ENCODE data around the gene TEX55.

DNA sequence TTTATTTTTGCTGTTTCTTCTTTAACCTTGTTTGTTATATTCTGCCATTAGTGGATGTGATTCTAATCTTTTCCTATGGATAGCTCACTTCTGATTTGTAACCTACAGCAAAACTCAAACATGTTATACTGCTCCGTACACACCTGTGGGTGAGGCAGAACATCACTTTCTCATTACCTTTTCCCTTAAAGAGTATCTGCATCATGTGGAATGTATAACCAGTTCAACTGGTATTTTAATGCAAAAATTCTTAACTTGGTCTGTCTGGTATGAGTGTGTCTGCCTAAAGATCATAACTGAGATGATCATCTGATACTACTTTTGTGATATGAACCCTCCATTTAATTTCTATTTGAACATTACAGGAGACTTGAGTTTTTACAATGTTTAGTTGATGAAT, 14.4 kb downstream of the TEX55 start:
- TF ChIP-seq, protein P1, sequence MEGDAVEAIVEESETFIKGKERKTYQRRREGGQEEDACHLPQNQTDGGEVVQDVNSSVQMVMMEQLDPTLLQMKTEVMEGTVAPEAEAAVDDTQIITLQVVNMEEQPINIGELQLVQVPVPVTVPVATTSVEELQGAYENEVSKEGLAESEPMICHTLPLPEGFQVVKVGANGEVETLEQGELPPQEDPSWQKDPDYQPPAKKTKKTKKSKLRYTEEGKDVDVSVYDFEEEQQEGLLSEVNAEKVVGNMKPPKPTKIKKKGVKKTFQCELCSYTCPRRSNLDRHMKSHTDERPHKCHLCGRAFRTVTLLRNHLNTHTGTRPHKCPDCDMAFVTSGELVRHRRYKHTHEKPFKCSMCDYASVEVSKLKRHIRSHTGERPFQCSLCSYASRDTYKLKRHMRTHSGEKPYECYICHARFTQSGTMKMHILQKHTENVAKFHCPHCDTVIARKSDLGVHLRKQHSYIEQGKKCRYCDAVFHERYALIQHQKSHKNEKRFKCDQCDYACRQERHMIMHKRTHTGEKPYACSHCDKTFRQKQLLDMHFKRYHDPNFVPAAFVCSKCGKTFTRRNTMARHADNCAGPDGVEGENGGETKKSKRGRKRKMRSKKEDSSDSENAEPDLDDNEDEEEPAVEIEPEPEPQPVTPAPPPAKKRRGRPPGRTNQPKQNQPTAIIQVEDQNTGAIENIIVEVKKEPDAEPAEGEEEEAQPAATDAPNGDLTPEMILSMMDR (IDR thresholded peaks at IDR 0.05; ENCODE audit: insufficient read depth, low read length): no peak
- TF ChIP-seq, protein P2, sequence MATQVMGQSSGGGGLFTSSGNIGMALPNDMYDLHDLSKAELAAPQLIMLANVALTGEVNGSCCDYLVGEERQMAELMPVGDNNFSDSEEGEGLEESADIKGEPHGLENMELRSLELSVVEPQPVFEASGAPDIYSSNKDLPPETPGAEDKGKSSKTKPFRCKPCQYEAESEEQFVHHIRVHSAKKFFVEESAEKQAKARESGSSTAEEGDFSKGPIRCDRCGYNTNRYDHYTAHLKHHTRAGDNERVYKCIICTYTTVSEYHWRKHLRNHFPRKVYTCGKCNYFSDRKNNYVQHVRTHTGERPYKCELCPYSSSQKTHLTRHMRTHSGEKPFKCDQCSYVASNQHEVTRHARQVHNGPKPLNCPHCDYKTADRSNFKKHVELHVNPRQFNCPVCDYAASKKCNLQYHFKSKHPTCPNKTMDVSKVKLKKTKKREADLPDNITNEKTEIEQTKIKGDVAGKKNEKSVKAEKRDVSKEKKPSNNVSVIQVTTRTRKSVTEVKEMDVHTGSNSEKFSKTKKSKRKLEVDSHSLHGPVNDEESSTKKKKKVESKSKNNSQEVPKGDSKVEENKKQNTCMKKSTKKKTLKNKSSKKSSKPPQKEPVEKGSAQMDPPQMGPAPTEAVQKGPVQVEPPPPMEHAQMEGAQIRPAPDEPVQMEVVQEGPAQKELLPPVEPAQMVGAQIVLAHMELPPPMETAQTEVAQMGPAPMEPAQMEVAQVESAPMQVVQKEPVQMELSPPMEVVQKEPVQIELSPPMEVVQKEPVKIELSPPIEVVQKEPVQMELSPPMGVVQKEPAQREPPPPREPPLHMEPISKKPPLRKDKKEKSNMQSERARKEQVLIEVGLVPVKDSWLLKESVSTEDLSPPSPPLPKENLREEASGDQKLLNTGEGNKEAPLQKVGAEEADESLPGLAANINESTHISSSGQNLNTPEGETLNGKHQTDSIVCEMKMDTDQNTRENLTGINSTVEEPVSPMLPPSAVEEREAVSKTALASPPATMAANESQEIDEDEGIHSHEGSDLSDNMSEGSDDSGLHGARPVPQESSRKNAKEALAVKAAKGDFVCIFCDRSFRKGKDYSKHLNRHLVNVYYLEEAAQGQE (IDR thresholded peaks at IDR 0.05; ENCODE audit: insufficient replicate concordance, low read depth): no peak
- no peak for TF ChIP-seq POLR2AphosphoS5 (IDR thresholded peaks at IDR 0.05; ENCODE audit: low read depth)
